ENCODE data around the gene NR2F2.

NR2F2 gene

DNA sequence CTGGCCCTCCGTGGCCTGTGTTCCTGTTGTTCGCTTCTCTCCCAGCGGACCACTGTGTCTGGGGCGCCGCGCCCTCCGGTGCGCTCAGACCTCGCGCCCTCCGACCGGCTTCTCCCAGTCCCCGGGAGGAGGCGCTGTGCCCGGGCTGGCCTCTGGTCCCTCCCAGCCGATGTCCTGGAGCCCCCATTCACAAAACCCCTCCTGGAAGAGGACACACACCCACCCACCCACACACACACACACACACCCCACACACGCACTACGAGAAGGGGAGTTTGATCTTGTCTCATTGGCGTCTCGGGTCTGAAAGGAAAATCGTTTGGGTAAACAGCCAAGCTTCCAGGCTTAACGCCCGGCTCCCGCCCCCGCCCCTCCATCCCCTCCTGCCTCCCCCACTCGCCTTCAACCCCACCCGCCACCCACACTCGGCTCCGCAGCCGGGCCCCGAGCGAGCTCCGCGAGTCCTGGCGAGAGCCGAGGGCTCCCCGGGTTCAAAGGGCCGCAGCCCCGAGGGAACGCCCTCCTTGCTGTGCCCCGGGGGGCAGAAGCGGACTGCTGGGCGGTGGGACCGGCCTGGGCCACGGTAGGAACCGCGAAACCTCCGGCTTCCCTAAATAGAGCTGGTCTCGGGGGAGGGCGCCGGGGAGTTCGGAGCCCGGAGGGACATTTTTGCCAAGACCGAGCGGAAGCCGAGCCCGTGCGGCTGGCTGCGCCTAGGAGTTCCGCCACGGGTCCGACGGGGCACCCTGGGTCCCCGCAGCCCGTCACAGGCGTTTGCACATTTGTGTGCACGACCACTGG is 23.6 kb downstream of the NR2F2 start:
- DNase-seq (ENCODE audit: low spot score), result peak; percentile 94

- peak; percentile 87 for DNase-seq (ENCODE audit: low spot score)
These were observed 24.4 kb downstream of the NR2F2 start for GRCh38 chr15:96354731-96355567.

- DNase-seq (ENCODE audit: low spot score), result no peak
These were observed 25.2 kb downstream of the NR2F2 start for GRCh38 chr15:96355568-96356187.

DNA sequence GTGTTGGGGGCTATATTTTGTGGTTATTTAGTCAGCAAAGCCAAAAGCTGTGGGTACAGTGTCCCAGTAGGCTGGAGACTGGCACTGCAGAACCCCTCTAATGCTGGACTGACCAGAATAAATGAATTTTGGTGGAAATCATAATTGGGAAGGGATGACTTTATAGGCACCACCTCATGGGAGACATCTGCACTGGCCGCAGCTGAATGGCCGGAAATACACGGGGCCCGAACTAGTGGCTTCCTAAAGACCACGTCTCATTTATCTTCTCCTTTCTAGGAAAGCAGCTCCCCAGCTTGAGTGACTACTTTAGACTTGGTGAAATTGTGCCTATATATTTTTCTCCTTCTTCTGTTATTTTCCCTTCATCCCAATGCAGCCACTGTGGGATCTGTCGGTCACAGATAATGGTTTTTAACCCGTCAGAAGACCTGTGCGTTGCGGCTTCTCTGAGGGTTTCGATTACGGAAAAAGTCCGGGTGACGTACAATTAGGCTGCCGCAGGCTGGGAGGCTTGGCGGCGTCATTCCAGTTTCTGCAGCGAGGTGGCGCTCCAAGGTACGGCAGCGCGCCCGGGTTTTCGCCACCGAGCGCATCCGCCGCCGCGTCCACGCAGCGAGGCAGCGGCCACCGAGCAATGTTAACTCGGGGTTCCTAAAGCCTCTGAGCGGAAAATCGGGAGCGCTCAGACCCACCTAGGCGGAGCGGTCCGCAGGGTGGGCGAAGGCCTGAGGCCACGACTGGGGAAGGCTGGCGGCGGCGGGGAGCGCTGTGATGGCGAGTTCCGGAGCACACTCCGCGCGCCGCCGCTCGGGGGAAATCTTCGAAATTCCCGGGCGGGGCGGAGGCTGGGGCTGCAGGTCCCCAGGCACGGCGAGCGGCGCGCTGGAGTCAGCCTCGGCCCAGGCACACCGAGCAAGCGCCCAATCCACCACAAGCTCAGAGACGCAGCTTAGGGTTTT is 26.3 kb downstream of the NR2F2 start:
- DNase-seq (ENCODE audit: low spot score), result peak; percentile 93

DNA sequence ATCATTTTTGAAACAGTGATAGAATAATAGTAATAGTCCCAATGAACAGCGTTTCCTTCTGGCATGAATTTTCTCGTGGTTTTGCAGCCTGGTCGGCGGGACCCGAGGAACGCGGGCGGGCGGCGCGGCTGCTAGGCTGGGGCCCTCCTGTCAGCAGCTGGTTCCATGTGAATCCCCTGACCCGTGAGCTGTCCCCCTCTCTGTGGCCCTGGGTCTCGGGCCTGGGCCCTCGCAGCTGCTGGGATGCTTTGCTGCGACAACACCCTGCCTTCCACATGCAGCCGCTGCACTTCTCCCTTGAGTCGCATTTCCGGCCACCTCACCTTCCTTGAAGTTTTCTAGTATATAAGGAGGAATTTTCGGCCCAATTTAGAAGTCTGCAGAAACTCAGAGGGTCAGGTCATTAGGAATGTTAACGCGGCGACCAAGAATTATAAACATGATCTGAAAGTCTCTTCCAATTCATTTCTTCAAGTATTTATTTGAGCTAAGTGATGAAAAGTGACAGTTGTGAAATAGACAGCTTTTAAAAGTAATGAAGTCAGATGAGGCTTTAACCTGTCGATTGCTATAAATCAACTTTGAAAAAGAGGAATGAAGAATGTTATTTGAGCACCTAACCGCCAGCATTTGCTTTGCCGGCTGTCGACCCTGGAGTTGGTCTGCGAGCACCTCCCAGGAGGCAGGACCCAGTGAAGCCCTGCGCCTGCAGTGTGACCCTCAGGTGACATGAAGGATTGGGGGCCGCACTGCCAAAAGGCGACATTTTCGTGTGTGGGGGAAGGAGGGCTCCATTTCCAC is 27.7 kb downstream of the NR2F2 start:
- DNase-seq (ENCODE audit: low spot score), result no peak

- no peak for DNase-seq (ENCODE audit: low spot score)
These were observed 28.5 kb downstream of the NR2F2 start for GRCh38 chr15:96358821-96359615.

GRCh38 chr15:96359616-96360521 is 29.4 kb downstream of the NR2F2 start:
- DNase-seq (ENCODE audit: low spot score), result no peak

DNA sequence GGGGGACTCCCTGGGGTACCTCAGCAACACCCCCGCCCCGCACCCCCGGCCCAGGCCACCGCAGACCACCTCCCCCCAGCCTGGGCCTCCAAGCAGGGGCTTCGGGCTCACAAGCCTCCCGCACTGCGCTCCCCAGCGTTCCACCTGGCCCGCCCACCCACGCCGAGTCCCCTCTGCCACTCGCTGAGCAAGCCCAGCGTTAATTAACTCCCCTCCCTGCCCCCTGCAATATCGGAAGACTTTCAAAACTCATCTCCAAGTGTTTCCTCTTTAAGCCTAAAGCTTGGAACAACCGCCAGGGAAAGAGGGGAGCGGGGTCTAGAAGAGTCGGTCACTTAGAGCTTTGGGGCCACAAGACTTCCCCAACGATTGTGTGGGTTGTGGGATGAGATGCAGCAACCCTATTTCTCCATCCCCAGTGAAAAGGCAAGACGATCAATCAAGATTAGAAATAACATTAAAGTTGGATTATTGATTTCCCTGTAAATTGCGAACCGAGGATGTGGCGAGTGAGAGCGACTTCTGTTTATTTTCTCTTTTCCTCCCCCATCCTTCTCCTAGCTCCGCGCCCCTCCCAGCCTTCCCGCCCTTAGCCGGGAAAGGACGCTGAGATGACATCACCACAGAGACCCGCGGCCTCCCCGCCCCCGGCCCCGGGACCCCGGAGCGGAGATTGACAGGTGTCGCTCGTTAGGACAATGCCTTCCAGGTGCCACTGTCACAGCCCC is 30.2 kb downstream of the NR2F2 start:
- DNase-seq (ENCODE audit: low spot score), result no peak

- no peak for DNase-seq (ENCODE audit: low spot score)
These were observed 31.0 kb downstream of the NR2F2 start for GRCh38 chr15:96361309-96362010.

GRCh38 chr15:96362011-96362754 is 31.7 kb downstream of the NR2F2 start:
- no peak for DNase-seq (ENCODE audit: low spot score)

GRCh38 chr15:96362755-96363651 is 32.5 kb downstream of the NR2F2 start:
- DNase-seq (ENCODE audit: low spot score), result no peak

DNA sequence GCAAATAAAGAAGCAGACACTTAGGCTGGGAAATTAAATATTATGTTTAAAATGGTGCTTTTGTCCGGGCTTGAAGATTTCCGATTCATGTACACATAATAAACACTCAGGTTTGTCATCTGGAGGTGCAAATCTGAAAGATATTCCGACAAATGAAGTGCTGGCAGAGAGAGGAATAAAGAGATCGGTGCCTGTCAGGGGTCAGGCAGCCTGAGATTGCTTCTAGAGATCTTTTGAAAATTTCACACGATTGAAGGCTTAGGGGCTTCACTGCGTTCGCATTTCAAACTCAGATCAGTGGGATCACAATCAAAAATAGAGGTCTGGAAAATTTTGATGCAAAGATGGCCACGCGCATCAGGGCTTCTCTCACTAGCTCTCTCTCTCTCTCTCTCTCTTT is 33.2 kb downstream of the NR2F2 start:
- DNase-seq (ENCODE audit: low spot score), result peak; percentile 5

DNA sequence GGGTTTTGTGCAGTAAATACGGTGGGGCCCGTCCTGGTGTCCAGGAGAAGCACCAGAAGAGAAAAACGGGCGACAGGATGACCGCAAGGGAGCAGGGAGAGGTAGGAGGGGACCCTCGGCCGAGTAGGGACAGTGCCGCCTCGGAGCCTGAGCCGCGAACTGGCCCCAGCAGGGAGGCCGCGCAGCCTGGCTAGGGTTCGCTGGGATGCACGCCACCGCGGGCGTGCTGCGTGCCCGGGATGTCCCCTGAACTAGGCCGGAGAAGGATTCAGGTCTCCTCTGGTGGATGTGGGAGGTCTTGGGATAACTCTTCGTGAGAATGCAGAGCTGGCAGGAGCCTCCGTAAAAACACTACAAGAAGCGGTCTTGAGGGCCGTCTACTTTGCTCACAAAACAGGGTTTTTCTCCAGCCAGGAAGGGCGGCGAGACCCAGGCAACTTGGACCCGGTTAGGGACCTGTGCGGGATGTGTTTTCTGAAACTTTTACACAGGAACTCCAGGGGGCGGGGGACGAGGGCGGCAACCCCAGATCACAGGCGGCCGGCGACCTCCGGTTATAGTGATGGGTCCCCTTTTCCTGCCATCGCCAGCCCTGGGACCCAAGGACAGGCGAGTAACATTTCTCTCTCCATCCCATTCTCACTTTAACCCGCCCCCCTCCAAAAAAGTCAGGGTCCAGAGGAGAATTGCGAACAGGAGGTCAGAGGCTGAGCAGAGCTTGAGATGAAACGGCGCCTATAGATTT is 35.5 kb downstream of the NR2F2 start:
- no peak for DNase-seq (ENCODE audit: low spot score)

GRCh38 chr15:96366526-96366877 is 36.0 kb downstream of the NR2F2 start:
- no peak for DNase-seq (ENCODE audit: low spot score)
